ENCODE results near the gene VTCN1. TPM values are rescaled to one million over a fixed set of nuclear protein-coding genes. Genes with fewer than 3 reads are reported as not detected.

VTCN1 gene
- total RNA-seq, 1 donor from 2014 or later = 0.77 TPM

- DNase-seq (no peak), ATAC-seq (no peak)
- no peak for TF ChIP-seq CTCF (IDR thresholded peaks at IDR 0.05)
- Histone ChIP-seq H3K4me3 (no peak overlapping the region), H3K27me3 (ENCODE audit: low read depth) (no peaks in the 10 kb centered on the region), H3K9me3 (no peaks in the 10 kb centered on the region), H3K4me1 (no peaks in the 10 kb centered on the region), H3K36me3 (no peaks in the 10 kb centered on the region), H3K27ac (no peak overlapping the region)
- intact Hi-C loops (cut with DNase I) = no loop called here
Measured at GRCh38 chr1:117169871-117170596, 40.7 kb downstream of the VTCN1 start.

- no peak for DNase-seq
- Histone ChIP-seq H3K9me3 (no peaks in the 10 kb centered on the region), H3K27me3 (ENCODE audit: low read depth) (no peaks in the 10 kb centered on the region), H3K4me1 (no peaks in the 10 kb centered on the region), H3K27ac (no peak overlapping the region), H3K36me3 (no peaks in the 10 kb centered on the region), H3K4me3 (no peak overlapping the region)
- no peak for TF ChIP-seq CTCF (IDR thresholded peaks at IDR 0.05)
- no peak for ATAC-seq
- intact Hi-C loops (cut with DNase I) = no loop called here
Measured at GRCh38 chr1:117167402-117167801, 43.3 kb downstream of the VTCN1 start.

GRCh38 chr1:117166076-117166475, 44.7 kb downstream of the VTCN1 start:
- Histone ChIP-seq H3K4me3 (no peak overlapping the region), H3K4me1 (no peaks in the 10 kb centered on the region), H3K36me3 (no peaks in the 10 kb centered on the region), H3K27ac (no peak overlapping the region), H3K9me3 (no peaks in the 10 kb centered on the region), H3K27me3 (ENCODE audit: low read depth) (no peaks in the 10 kb centered on the region)
- intact Hi-C loops (cut with DNase I) = no loop called here
- ATAC-seq (peak; percentile 91 to 93), DNase-seq (no peak)
- no peak for TF ChIP-seq CTCF (IDR thresholded peaks at IDR 0.05)

- Histone ChIP-seq H3K9me3 (no peaks in the 10 kb centered on the region), H3K36me3 (no peaks in the 10 kb centered on the region), H3K27me3 (ENCODE audit: low read depth) (no peaks in the 10 kb centered on the region), H3K27ac (no peak overlapping the region), H3K4me3 (no peak overlapping the region), H3K4me1 (no peaks in the 10 kb centered on the region)
- intact Hi-C loops (cut with DNase I) = no loop called here
- ATAC-seq (no peak), DNase-seq (no peak)
- no peak for TF ChIP-seq CTCF (IDR thresholded peaks at IDR 0.05)
Measured at GRCh38 chr1:117164209-117164608, 46.5 kb downstream of the VTCN1 start.

- ATAC-seq (no peak), DNase-seq (no peak)
- Histone ChIP-seq H3K4me1 (no peaks in the 10 kb centered on the region), H3K27me3 (ENCODE audit: low read depth) (no peaks in the 10 kb centered on the region), H3K27ac (no peak overlapping the region), H3K4me3 (no peak overlapping the region), H3K36me3 (no peaks in the 10 kb centered on the region), H3K9me3 (no peaks in the 10 kb centered on the region)
- intact Hi-C loops (cut with DNase I) = no loop called here
- TF ChIP-seq CTCF (IDR thresholded peaks at IDR 0.05) = no peak
Measured at GRCh38 chr1:117162816-117163215, 47.9 kb downstream of the VTCN1 start.

Measured in lower lobe of right lung (tissue), 2 donors.